DLD1 (cell line): ENCODE data around the gene IFFO2.

ENCODE experiments used
- in situ Hi-C: cut with HindIII; loops from 2 replicates; pipeline ENCODE4 v1.10.0; 2017; ENCODE audit warnings: low sequenced_read_pairs

IFFO2 gene

DNA sequence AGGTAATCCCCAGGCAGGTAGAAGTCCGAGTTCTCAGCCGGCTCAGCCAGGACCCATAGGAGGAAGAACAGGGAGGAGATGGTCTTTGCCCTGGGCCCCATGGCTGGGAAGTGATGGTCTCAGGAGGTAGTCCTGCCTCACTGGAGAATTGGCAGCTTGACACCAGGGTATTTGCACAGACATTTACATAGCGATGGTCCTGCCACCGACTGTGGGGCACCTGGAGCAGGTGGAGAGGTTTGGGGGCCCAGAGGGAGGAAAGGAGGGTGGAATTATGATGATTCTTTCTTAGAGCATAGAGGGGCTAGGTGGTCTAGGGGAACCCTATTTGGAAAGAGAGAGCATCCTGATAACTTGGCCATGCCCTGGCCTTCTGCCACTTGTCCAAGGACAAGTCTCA lies 96.9 kb downstream of the IFFO2 start, which contains the start of gene TAS1R2:
Gene TAS1R2, minus strand, starts transcription at position 101 of the 400 bp plus-strand sequence. Its CDS starts 0 bp downstream, at position 101.
- in situ Hi-C loops = no loop called here

DNA sequence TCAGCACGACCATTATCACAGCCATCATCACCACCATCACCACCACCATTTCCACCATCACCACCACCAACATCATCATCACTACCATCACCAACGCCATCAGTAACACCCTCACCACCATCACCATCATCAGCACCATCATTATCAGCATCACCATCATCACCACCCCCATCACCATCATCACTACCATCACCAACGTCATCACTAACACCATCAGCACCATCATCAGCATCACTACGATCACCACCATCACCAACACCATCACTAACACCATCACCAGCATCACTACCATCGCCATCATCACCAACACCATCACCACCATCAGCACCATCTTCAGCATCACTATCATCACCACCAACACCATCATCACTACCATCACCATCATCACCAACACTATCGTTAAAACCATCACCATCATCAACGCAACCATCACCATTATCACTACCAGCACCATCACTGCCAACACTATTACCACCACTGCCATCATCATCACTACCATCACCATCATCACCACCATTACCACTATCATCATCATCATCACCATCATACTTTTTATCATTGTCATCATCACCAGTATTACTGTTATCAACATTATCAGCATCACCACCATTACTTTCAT lies 98.3 kb downstream of the IFFO2 start:
- in situ Hi-C loops = no loop called here

DNA sequence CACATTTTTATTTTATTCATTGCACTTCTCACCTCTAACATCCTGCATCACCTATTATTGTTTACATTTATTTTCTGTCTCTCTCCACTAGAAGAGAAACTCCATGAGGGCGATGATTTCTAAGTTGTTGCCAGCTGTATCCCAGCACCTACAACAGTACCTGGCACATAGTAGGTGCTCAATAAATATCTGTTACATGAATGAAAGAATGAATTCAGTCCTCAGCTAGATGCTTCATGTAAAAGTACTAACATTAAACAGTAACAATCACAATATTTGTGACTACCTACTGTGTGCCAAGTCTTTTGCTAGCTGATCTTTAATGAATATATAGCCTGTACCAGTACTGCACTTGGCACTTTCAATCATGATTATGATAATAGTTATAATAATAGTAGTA lies 100.0 kb downstream of the IFFO2 start:
- in situ Hi-C loops = no loop called here

DNA sequence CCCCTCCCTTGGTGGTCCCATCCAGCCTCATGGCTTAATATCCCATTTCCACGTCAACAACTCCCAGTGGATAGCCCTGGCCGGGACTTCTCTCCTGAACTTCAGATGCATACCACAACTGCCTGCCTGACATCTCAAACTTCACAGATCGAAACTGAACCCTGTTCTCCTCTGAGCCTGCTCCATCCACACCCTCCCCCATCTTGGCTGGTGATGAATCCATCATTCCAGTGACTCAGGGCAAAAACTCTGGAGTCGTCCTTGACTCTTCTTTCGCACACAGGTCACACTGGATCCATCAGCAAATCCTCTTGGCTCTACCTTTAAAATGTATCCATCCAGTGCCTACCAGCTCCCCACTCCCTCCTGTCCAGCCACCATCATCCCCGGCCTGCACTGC lies 100.9 kb downstream of the IFFO2 start:
- in situ Hi-C loops = no loop called here

DNA sequence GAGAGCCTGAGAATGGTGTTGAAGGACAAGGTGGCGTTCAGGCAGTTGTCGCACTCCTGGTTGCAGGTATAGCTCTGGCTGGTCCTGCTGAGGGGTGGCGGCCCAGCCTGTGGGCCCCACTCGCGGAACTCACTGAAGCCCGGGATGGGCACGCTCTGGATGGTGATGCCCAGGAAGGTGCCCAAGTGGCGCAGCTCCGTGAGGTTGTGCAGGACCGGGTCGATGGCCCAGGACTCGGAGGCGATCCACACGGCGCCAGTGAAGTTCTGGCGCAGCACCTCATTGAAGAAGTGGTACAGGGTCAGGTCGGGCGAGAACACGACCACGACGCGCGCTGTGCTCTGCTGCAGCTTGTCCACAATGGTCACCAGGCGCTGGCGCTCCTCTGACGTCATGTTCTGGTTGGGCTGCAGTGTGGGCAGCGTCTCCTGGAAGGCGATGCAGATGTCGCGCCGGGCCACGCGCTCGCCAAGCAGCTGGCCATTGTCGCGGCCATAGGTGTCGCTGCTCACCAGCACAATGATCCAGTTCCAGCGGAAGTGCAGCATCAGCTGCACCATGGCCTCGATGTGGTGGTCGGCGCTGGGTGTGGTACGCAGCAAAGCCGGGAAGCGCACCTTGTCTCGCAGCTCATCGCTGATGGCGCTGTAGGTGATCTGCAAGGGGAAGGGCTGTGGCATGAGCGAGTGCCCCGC lies 102.0 kb downstream of the IFFO2 start:
- in situ Hi-C loops = no loop called here
